Aorta (tissue), 5 donors: Measurements from ENCODE around the gene KLHL29. TPM values are rescaled to one million over a fixed set of nuclear protein-coding genes. Genes with fewer than 3 reads are reported as not detected.
A peak's percentile ranks its signal among the peaks of the same experiment; 100 is the strongest.

ENCODE experiments used
- ATAC-seq: fragments of 200-7000 bp; cut with Tn5 transposase; one replicate; pipeline ENCODE4 v1.9.1; 2022; ENCODE audit warnings: moderate library complexity; ENCODE audit not compliant: low FRiP score
- DNase-seq, 2 donors: peaks; one replicate each; pipeline ENCODE4 v3.0.0-alpha.2; 2020
- H3K27ac ChIP-seq, 2 donors: one replicate each; pipeline ENCODE4 v1.5.1; 2013; ENCODE audit warnings: low read length in 2 of 2, mild to moderate bottlenecking in 2 of 2, moderate library complexity in 2 of 2, control low read depth in 1 of 2, inconsistent platforms in 1 of 2, low read depth in 1 of 2
- H3K27me3 ChIP-seq, 2 donors: one replicate each; pipeline ENCODE4 v1.6.1; 2013; ENCODE audit warnings: control low read depth in 1 of 2, low read length in 1 of 2, mild to moderate bottlenecking in 1 of 2, moderate library complexity in 1 of 2; ENCODE audit not compliant: insufficient read depth in 2 of 2, control insufficient read depth in 1 of 2
- H3K36me3 ChIP-seq, 2 donors: one replicate each; pipeline ENCODE4 v1.6.1; 2013; ENCODE audit warnings: control low read depth in 1 of 2, low read length in 1 of 2, mild to moderate bottlenecking in 1 of 2; ENCODE audit not compliant: insufficient read depth in 2 of 2, control insufficient read depth in 1 of 2
- H3K4me1 ChIP-seq, 2 donors: one replicate each; pipeline ENCODE4 v1.6.1; 2013; ENCODE audit warnings: low read length in 2 of 2, control low read depth in 1 of 2, mild to moderate bottlenecking in 1 of 2, moderate library complexity in 1 of 2; ENCODE audit not compliant: insufficient read depth in 2 of 2, control insufficient read depth in 1 of 2
- H3K4me3 ChIP-seq, 2 donors: one replicate each; pipeline ENCODE4 v1.5.1; 2013; ENCODE audit warnings: low read length in 2 of 2, control low read depth in 1 of 2, mild to moderate bottlenecking in 1 of 2
- H3K9me3 ChIP-seq: one replicate; pipeline ENCODE4 v1.6.1; 2013; ENCODE audit warnings: mild to moderate bottlenecking, low read length; ENCODE audit not compliant: control insufficient read depth
- WGBS, 2 donors: extraction: QIAGEN DNeasy Blood & Tissue Kit; methylation state at CpG; one replicate each; pipeline ENCODE4 v1.1.7; 2013; 5-methylcytosine and 5-hydroxymethylcytosine counted together
- intact Hi-C, 2 donors: fragments of 100-400 bp; cut with DNase I; formaldehyde crosslinking; loops; one replicate each; pipeline versions ENCODE4 v1.14.2 to v1.15.0; 2022
- polyA plus RNA-seq, 2 donors: library from polyadenylated mRNA; stranded (reverse); fragments of 200-250 nt; gene quantifications; one replicate each; pipeline ENCODE4 v1.2.3, GENCODE V29; 2013
- total RNA-seq, 2 donors: library from RNA; stranded (reverse); fragmentation: NEBNext Ultra II Directional; extraction: Animal tissue kit (Norgen Biotek cat#: 25700); gene quantifications; one replicate each; pipeline ENCODE4 v1.2.1, GENCODE V29; 2021
- donor health status: healthy with polysubstance abuse.
- donor health status: Bipolar disorder and iron deficiency.
- donor health status: DM: no; HTN: no; CAD: no.
- donor health status: DM: no; HTN: no; CAD: no.
- donor health status: DM: yes; HTN: yes; CAD: no.

Gene KLHL29
- total and polyA plus RNA-seq, 4 donors, result 0.75 to 13.4 (median 8.1) TPM

GRCh38 chr2:23350041-23350791 lies 34.8 kb upstream of the KLHL29 start:
- DNase-seq (no peak), ATAC-seq (peak; percentile 34)
- H3K27me3 ChIP-seq, result no peaks in the 10 kb centered on the region
- H3K36me3 ChIP-seq, result no peaks in the 10 kb centered on the region
- H3K27ac ChIP-seq, result no peak overlapping the region
- no peak overlapping the region for H3K4me3 ChIP-seq
- no peaks in the 10 kb centered on the region for H3K4me1 ChIP-seq
- H3K9me3 ChIP-seq, result no peaks in the 10 kb centered on the region
- intact Hi-C loops, result loop anchor here in 1 of 2 donors (5.0 kb wide), 1 partner anchor 448 kb away; no protein-coding TSS in a partner anchor
- WGBS, 2 donors, result 93 to 95% methylated on average over 15 to 16 of the region's 16 CpGs

DNA sequence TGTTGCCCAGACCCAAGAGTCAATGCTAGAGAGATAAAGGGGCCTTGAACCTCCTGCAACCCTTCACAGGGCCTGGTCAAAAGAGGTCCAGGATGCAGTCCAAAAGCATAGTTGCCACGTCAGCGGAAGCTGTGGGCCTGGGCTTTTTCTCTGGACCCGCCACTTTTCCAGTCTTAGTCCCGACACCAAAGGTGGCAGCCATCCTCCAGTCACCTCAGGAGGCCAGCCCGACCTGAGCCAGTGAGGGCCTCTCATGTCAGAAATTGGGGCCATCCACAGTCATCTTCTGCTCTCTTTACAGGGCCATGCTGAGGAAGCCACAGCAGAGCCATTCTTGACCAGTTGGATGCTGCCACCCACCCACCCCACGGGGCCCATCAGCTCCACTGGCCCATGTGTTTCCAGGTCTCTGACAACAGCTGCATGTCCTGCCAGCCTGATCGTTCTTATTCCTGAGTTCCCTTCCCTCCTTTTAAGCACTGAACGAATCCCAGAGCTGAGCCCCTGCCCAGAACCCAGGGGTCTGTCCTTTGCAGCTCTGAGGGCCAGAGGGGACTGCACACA lies 34.1 kb upstream of the KLHL29 start:
- ATAC-seq, result peak; percentile 22
- Histone ChIP-seq H3K27ac (no peak overlapping the region), H3K36me3 (no peaks in the 10 kb centered on the region), H3K9me3 (no peaks in the 10 kb centered on the region), H3K4me3 (no peak overlapping the region), H3K27me3 (no peaks in the 10 kb centered on the region), H3K4me1 (no peaks in the 10 kb centered on the region)
- no peak for DNase-seq
- 85 to 89% methylated on average over 8 of the region's 8 CpGs for WGBS, 2 donors
- intact Hi-C loops, result loop anchor here in 1 of 2 donors (5.0 kb wide), 1 partner anchor 449 kb away; no protein-coding TSS in a partner anchor

DNA sequence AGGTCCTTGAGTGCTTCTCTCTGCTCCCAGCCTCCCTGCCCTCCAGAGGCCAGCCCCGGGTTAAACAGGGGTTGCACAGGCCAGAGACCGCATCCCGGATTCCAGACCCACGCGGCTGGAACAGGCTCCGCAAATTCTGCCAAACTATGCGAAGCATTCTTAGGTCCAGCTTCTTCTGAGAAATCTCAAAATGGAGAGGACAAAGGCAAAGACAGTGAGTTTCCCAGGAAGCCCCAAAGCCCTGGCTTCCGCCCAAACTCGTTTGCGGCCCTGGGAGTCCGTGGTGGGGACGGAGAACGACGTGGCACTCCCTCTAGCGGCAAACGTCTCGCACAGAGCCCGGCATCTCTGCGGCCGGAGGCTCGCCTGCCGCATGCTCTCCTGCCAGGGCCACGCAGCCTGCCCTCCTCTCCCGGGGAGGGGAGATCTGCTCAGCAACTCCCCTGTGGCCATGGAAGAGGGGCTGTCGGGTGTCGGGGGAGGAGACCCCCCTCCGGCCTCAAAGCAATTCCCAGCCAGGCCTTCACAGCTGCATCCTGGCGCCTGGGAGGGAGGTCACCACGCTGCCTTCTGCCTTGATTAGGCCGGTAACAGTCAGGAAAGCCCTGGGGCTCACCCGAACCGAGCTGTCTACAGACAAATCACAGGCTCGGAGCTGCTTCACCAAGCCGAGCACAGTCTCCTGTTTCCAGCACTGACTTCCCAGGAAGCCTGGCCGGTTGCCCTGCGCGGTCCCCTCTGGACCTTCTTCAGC lies 33.4 kb upstream of the KLHL29 start:
- no peak overlapping the region for H3K27ac ChIP-seq

GRCh38 chr2:23354554-23354953 lies 30.4 kb upstream of the KLHL29 start:
- WGBS, 2 donors, result 95 to 99% methylated on average over 6 of the region's 6 CpGs
- no peaks in the 10 kb centered on the region for H3K27me3 ChIP-seq

More for the DNA sequence above, 33.4 kb upstream of the KLHL29 start:
- H3K4me3 ChIP-seq, result no peak overlapping the region
- no peaks in the 10 kb centered on the region for H3K9me3 ChIP-seq
- no peaks in the 10 kb centered on the region for H3K36me3 ChIP-seq
- H3K27me3 ChIP-seq, result no peaks in the 10 kb centered on the region
- DNase-seq (peak; percentile 91 to 96), ATAC-seq (peak; percentile 90)
- H3K4me1 ChIP-seq, result no peaks in the 10 kb centered on the region
- intact Hi-C loops, result loop anchor here in 1 of 2 donors (5.0 kb wide), 1 partner anchor 449 kb away; no protein-coding TSS in a partner anchor
- WGBS, 2 donors, result 16 to 19% methylated on average over 37 of the region's 37 CpGs

DNA sequence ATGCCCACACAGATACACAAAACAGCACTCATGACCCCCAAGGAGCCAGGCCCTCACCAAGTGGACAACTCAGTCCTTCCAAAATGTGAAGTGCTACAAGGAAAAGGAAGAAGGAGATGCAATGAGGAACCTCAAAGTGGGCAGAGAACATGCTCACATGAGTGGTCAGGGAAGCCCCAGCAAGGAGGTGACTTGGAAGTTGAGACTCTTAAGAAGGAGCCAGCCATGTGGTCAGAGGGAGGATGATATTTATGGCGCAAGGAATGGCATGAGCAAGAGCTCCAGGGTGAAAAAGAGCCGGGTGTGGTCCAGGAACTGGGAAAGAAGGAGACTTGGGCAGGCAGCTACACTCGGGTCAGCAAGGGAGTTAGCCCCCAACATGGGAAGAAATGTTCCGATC lies 30.0 kb upstream of the KLHL29 start:
- H3K4me3 ChIP-seq, result no peak overlapping the region
- DNase-seq, result no peak
- no peaks in the 10 kb centered on the region for H3K36me3 ChIP-seq
- intact Hi-C loops, result no loop called here
- 68 to 74% methylated on average over 4 of the region's 4 CpGs for WGBS, 2 donors
- no peaks in the 10 kb centered on the region for H3K9me3 ChIP-seq
- no peak overlapping the region for H3K27ac ChIP-seq
- ATAC-seq, result no peak
- no peaks in the 10 kb centered on the region for H3K27me3 ChIP-seq
- no peaks in the 10 kb centered on the region for H3K4me1 ChIP-seq

More at GRCh38 chr2:23354554-23354953, 30.4 kb upstream of the KLHL29 start:
- intact Hi-C loops, result loop anchor here in 1 of 2 donors (5.0 kb wide), 1 partner anchor 452 kb away; no protein-coding TSS in a partner anchor
- ATAC-seq (no peak), DNase-seq (no peak)
- no peaks in the 10 kb centered on the region for H3K36me3 ChIP-seq
- H3K4me1 ChIP-seq, result no peaks in the 10 kb centered on the region
- no peak overlapping the region for H3K4me3 ChIP-seq
- no peaks in the 10 kb centered on the region for H3K9me3 ChIP-seq
- no peak overlapping the region for H3K27ac ChIP-seq

- Histone ChIP-seq H3K4me3 (no peak overlapping the region), H3K27ac (no peak overlapping the region), H3K27me3 (no peaks in the 10 kb centered on the region), H3K4me1 (no peaks in the 10 kb centered on the region), H3K9me3 (no peaks in the 10 kb centered on the region), H3K36me3 (no peaks in the 10 kb centered on the region)
- no peak for ATAC-seq
- 94 to 95% methylated on average over 9 of the region's 9 CpGs for WGBS, 2 donors
- intact Hi-C loops, result no loop called here
- DNase-seq, result no peak
Observed at GRCh38 chr2:23356711-23357110, 28.3 kb upstream of the KLHL29 start.

- WGBS, 2 donors, result 89% methylated on average over 19 of the region's 19 CpGs
- no peak for ATAC-seq
Observed at GRCh38 chr2:23359631-23360567, 25.1 kb upstream of the KLHL29 start.

More at GRCh38 chr2:23359631-23360567, 25.1 kb upstream of the KLHL29 start:
- H3K9me3 ChIP-seq, result no peaks in the 10 kb centered on the region
- H3K27me3 ChIP-seq, result no peaks in the 10 kb centered on the region
- intact Hi-C loops, result loop anchor here in 1 of 2 donors (10.0 kb wide), 1 partner anchor 405 kb away; no protein-coding TSS in a partner anchor
- DNase-seq, result no peak
- no peak overlapping the region for H3K27ac ChIP-seq
- no peaks in the 10 kb centered on the region for H3K4me1 ChIP-seq
- no peak overlapping the region for H3K4me3 ChIP-seq
- H3K36me3 ChIP-seq, result no peaks in the 10 kb centered on the region
